K562 (cell line): ENCODE measurements around the gene CARMIL1. TPM values are rescaled to one million over a fixed set of nuclear protein-coding genes. Genes with fewer than 3 reads are reported as not detected.
A peak's percentile ranks its signal among the peaks of the same experiment; 100 is the strongest.

Experiments used
- ATAC-seq: fragments of 200-7000 bp; cut with Tn5 transposase; 3 replicates; pipeline ENCODE4 v1.9.1; 2020; ENCODE audit warnings: moderate library complexity
- BruUV-seq: library from RNA; stranded (reverse); fragments of 400-500 nt; replicated peaks from 2 replicates; lab custom pipeline; 2021; lab: Mats Ljungman, UMichigan
- CTCF ChIA-PET: fragments of 300-600 bp; formaldehyde crosslinking; extraction: SDS; loops from one replicate; lab custom pipeline; 2021; ENCODE audit warnings: low intra/inter-chr PET ratio; lab: Yijun Ruan, JAX
- POLR2A ChIA-PET: fragments of 300-600, 350-650 bp; sonication (Branson Sonifier 250); formaldehyde crosslinking; extraction: SDS; loops from one replicate; lab custom pipeline; 2021; ENCODE audit warnings: antibody characterized with exemption, inconsistent platforms; lab: Yijun Ruan, JAX
- DNase-seq, 4 experiments: peaks; one replicate each; pipeline versions ENCODE4 v3.0.0 to v3.0.0-alpha.2; 2011 to 2018; ENCODE audit warnings: low spot score in 3 of 4, mixed read lengths in 3 of 4; ENCODE audit errors: extremely low read depth in 1 of 4
- FAIRE-seq: peaks from 2 replicates; lab custom pipeline; 2011; peaks lifted over from hg19 to GRCh38; lab: Jason Lieb, UNC
- H2AFZ ChIP-seq: 2 replicates; pipeline ENCODE4 v1.6.0; 2011; ENCODE audit warnings: low read depth, low read length, control low read depth, inconsistent platforms
- H3K27ac ChIP-seq: fragments of 200-600 bp; 3 replicates; pipeline ENCODE4 v1.8.0; 2011; ENCODE audit warnings: low read depth, mild to moderate bottlenecking, control low read depth, inconsistent platforms, low read length, moderate library complexity, mixed read lengths; ENCODE audit errors: extremely low read depth
- H3K27me3 ChIP-seq, 2 experiments: fragments of 300-600 bp in 1 of 2; 2 replicates in 1 of 2; 3 replicates in 1 of 2; pipeline versions ENCODE4 v1.6.0 to v1.8.0; 2011; ENCODE audit warnings: inconsistent platforms in 2 of 2, low read length in 2 of 2, mild to moderate bottlenecking in 1 of 2, mixed read lengths in 1 of 2, moderate library complexity in 1 of 2; ENCODE audit not compliant: control insufficient read depth in 2 of 2, insufficient read depth in 2 of 2
- H3K36me3 ChIP-seq: fragments of 300-600 bp; 3 replicates; pipeline ENCODE4 v1.8.0; 2011; ENCODE audit warnings: mild to moderate bottlenecking, low read length, inconsistent platforms; ENCODE audit not compliant: control insufficient read depth, insufficient read depth
- H3K4me1 ChIP-seq, 2 experiments: fragments of 200-600 bp in 1 of 2; replicated peaks in 1 of 2; 2 replicates in 1 of 2; 3 replicates in 1 of 2; pipeline versions ENCODE4 v1.5.1 to v1.8.0; 2011; ENCODE audit warnings: inconsistent platforms in 2 of 2, low read length in 2 of 2, mild to moderate bottlenecking in 1 of 2, mixed read lengths in 1 of 2, moderate library complexity in 1 of 2; ENCODE audit not compliant: control insufficient read depth in 2 of 2, insufficient read depth in 2 of 2
- H3K4me2 ChIP-seq: 2 replicates; pipeline ENCODE4 v1.6.1; 2011; ENCODE audit warnings: low read length, control low read depth, inconsistent platforms, mixed read lengths; ENCODE audit not compliant: insufficient read depth
- H3K4me3 ChIP-seq: fragments of 200-600 bp; sonication (generic), shearing (Covaris generic); 2 replicates; pipeline ENCODE4 v1.5.1; 2016; ENCODE audit warnings: control low read depth, inconsistent platforms
- H3K79me2 ChIP-seq: fragments of 200-600 bp; 3 replicates; pipeline ENCODE4 v1.8.0; 2011; ENCODE audit warnings: low read length, inconsistent platforms; ENCODE audit not compliant: control insufficient read depth, insufficient read depth
- H3K9ac ChIP-seq, 2 experiments: 2 replicates each; pipeline versions ENCODE4 v1.6.0 to v1.6.1; 2011; ENCODE audit warnings: low read depth in 2 of 2, low read length in 2 of 2, control low read depth in 1 of 2, inconsistent platforms in 1 of 2, mild to moderate bottlenecking in 1 of 2, mixed read lengths in 1 of 2; ENCODE audit not compliant: insufficient read depth in 1 of 2
- H3K9me1 ChIP-seq: one replicate; pipeline ENCODE4 v1.6.0; 2011; ENCODE audit warnings: inconsistent platforms, mild to moderate bottlenecking, low read length, moderate library complexity; ENCODE audit not compliant: control insufficient read depth, insufficient read depth
- H3K9me3 ChIP-seq: replicated peaks from 2 replicates; pipeline ENCODE4 v1.5.1; 2011; ENCODE audit warnings: low read depth, low read length, inconsistent platforms; ENCODE audit not compliant: control insufficient read depth, insufficient read depth
- H4K20me1 ChIP-seq: replicated peaks from 2 replicates; pipeline ENCODE4 v1.6.1; 2011; ENCODE audit warnings: low read length, inconsistent platforms, mixed read lengths; ENCODE audit not compliant: control insufficient read depth, insufficient read depth
- ATF1 ChIP-seq, 2 experiments: fragments of 450-650 bp in 1 of 2; IDR thresholded peaks; 2 replicates each; pipeline ENCODE4 v1.6.1; 2016; ENCODE audit warnings: missing compliant biosample characterization in 1 of 2, missing genetic modification characterization in 1 of 2
- HLTF ChIP-seq: fragments of 450-650 bp; IDR thresholded peaks from 2 replicates; pipeline ENCODE4 v1.6.1; 2016
- HMBOX1 ChIP-seq: sonication (generic); IDR thresholded peaks from 2 replicates; pipeline ENCODE4 v1.6.1; 2016
- ID3 ChIP-seq, 2 experiments: fragments of 250-450 bp in 1 of 2; fragments of 450-650 bp in 1 of 2; sonication (Bioruptor Pico) in 1 of 2; IDR thresholded peaks; 2 replicates each; pipeline versions ENCODE4 v1.6.1 to v1.8.0; 2016 to 2021; ENCODE audit warnings: mild to moderate bottlenecking in 2 of 2, moderate library complexity in 2 of 2, missing compliant biosample characterization in 1 of 2, missing genetic modification characterization in 1 of 2
- LARP7 ChIP-seq: fragments of 450-650 bp; IDR thresholded peaks from 2 replicates; pipeline ENCODE4 v1.6.1; 2016
- RBM17 ChIP-seq: fragments of 200-400 bp; formaldehyde crosslinking; IDR thresholded peaks from 2 replicates; pipeline ENCODE4 v1.6.1; 2017; ENCODE audit warnings: low read depth, mild to moderate bottlenecking, low read length, borderline replicate concordance
- REST ChIP-seq, 2 experiments: fragments of 450-650 bp; formaldehyde crosslinking in 1 of 2; IDR thresholded peaks; 2 replicates each; pipeline versions ENCODE4 v1.4.0 to v1.6.1; 2014 to 2020; ENCODE audit warnings: mild to moderate bottlenecking in 2 of 2, borderline replicate concordance in 1 of 2, low read depth in 1 of 2
- SMARCA4 ChIP-seq: fragments of 450-650 bp; IDR thresholded peaks from 2 replicates; pipeline ENCODE4 v1.6.1; 2016
- SP2 ChIP-seq: IDR thresholded peaks from 2 replicates; pipeline ENCODE4 v1.6.1; 2011; ENCODE audit warnings: mild to moderate bottlenecking, low read depth, low read length, moderate library complexity; ENCODE audit not compliant: poor library complexity, severe bottlenecking; ENCODE audit errors: extremely low read depth
- TEAD4 ChIP-seq, 2 experiments: sonication (generic) in 1 of 2; formaldehyde crosslinking in 1 of 2; IDR thresholded peaks; 2 replicates each; pipeline versions ENCODE4 v1.6.1 to v1.8.0; 2012 to 2022; ENCODE audit warnings: borderline replicate concordance in 1 of 2, inconsistent platforms in 1 of 2, low read length in 1 of 2, mild to moderate bottlenecking in 1 of 2, missing genetic modification reagents in 1 of 2
- TRIM28 ChIP-seq: fragments of 450-650 bp; IDR thresholded peaks from 2 replicates; pipeline ENCODE4 v1.6.1; 2017
- ZNF174 ChIP-seq: fragments of 250-450 bp; sonication (Bioruptor Pico); IDR thresholded peaks from 2 replicates; pipeline ENCODE4 v1.4.0; 2020; ENCODE audit warnings: mild to moderate bottlenecking
- WGBS: fragments of 100-300 bp; shearing (Covaris generic); methylation state at CpG from one replicate; pipeline ENCODE4 v1.1.6; 2016; ENCODE audit warnings: low coverage, mixed read lengths; ENCODE audit not compliant: insufficient coverage; ENCODE audit errors: missing lambda C conversion rate; 5-methylcytosine and 5-hydroxymethylcytosine counted together
- in situ Hi-C: fragments of 300-500 bp; cut with MboI; formaldehyde crosslinking; loops from 4 replicates; pipeline ENCODE4 v1.15.0; 2018; ENCODE audit warnings: inconsistent platforms, mixed read lengths
- intact Hi-C: fragments of 100-400 bp; cut with micrococcal nuclease; formaldehyde crosslinking; loops from 2 replicates; pipeline ENCODE4 v1.14.2; 2022
- polyA plus RNA-seq, 8 experiments: library from polyadenylated mRNA; depleted of rRNA in 4 of 8; stranded (reverse) in 5 of 8; unstranded in 3 of 8; fragments of >200 nt; fragmentation: Nextera tagmentation in 2 of 8; fragmentation: Illumina TruSeq in 1 of 8; extraction: Ambion mirVana in 2 of 8; extraction: Trizol in 1 of 8; gene quantifications; 2 replicates each; pipeline versions ENCODE4 v1.2.1 to v1.2.3, GENCODE V29; 2011 to 2014; ENCODE audit warnings: inconsistent platforms in 1 of 8, missing spikeins in 1 of 8
- total RNA-seq, 7 experiments: library from RNA; depleted of rRNA in 6 of 7; stranded (reverse); fragments of >200 nt in 6 of 7; fragmentation: Illumina TruSeq in 2 of 7; extraction: Trizol in 2 of 7; gene quantifications; 2 replicates each; pipeline versions ENCODE4 v1.2.1 to v1.2.3, GENCODE V29; 2011 to 2021; ENCODE audit warnings: low replicate concordance in 1 of 7

Gene CARMIL1
- total and polyA plus RNA-seq, 9 of the 15 experiments (the other 6 are each of a cell fraction or from before 2014, with no cell fraction given) = 0.04 to 0.32 (median 0.10) TPM; not detected in 1

GRCh38 chr6:25556516-25556915, 277.3 kb downstream of the CARMIL1 start:
- no peak overlapping the region for H3K9ac ChIP-seq
- CTCF ChIA-PET = interaction anchor here (0.7 to 2.0 kb wide), 5 partner anchors 46 to 386 kb away, joined by 3 to 6 read pairs (median 4); no protein-coding TSS in a partner anchor
- ATAC-seq (peak; percentile 93), DNase-seq (peak; percentile 50 to 86 (median 60)), FAIRE-seq (peak; percentile 92)
- peak overlapping the region; percentile 40; the same call in 1 of the 2 replicates for H2AFZ ChIP-seq
- BruUV-seq = no TSS peak
- H3K4me1 ChIP-seq = no peaks in the 10 kb centered on the region
- in situ Hi-C loops = no loop called here
- WGBS = 4% methylated on average over 10 of the region's 10 CpGs
- POLR2A ChIA-PET = interaction anchor here (0.5 kb wide), 1 partner anchor 324 kb away, joined by 3 read pairs; no protein-coding TSS in a partner anchor
- H3K4me2 ChIP-seq = no peak overlapping the region
- H4K20me1 ChIP-seq = no peaks in the 10 kb centered on the region
- H3K36me3 ChIP-seq = no peaks in the 10 kb centered on the region
- no peaks in the 10 kb centered on the region; a peak in 2 of 5 replicates for H3K27me3 ChIP-seq
- no peak overlapping the region for H3K4me3 ChIP-seq
- H3K79me2 ChIP-seq = no peaks in the 10 kb centered on the region
- H3K9me1 ChIP-seq = no peaks in the 10 kb centered on the region
- no peak overlapping the region for H3K27ac ChIP-seq
- no peaks in the 10 kb centered on the region for H3K9me3 ChIP-seq
- intact Hi-C loops = loop anchor here (1.0 to 5.0 kb wide), 4 partner anchors 64 to 386 kb away; partner anchors contain the start of gene CARMIL1
- no peak for TF ChIP-seq ZNF174 (CRISPR knock-in tag)
- peak; percentile 62; the same call in 1 of the 2 replicates for TF ChIP-seq REST (IDR thresholded peaks at IDR 0.05; ENCODE audit: borderline replicate concordance)
- TF ChIP-seq REST (CRISPR knock-in tag; IDR thresholded peaks at IDR 0.05; ENCODE audit: low read depth) = no peak
- no peak for TF ChIP-seq HLTF
- no peak for TF ChIP-seq HMBOX1
- TF ChIP-seq ID3 (CRISPR knock-in tag; IDR thresholded peaks at IDR 0.05) = no peak
- TF ChIP-seq ID3 (tag; IDR thresholded peaks at IDR 0.05) = no peak
- TF ChIP-seq SP2 = no peak
- TF ChIP-seq ATF1 (CRISPR knock-in tag; IDR thresholded peaks at IDR 0.05) = no peak
- 0 out of 2 replicates have a peak, but pooled peaks have one; percentile 21 for TF ChIP-seq ATF1 (tag; IDR thresholded peaks at IDR 0.05)
- no peak for TF ChIP-seq TRIM28
- TF ChIP-seq LARP7 = no peak
- TF ChIP-seq TEAD4 (IDR thresholded peaks at IDR 0.05; ENCODE audit: low read length) = 0 out of 2 replicates have a peak, but pooled peaks have one; percentile 26
- TF ChIP-seq TEAD4 (CRISPR knock-in tag; IDR thresholded peaks at IDR 0.05; ENCODE audit: borderline replicate concordance) = no peak
- TF ChIP-seq SMARCA4 = no peak
- TF ChIP-seq RBM17 = no peak
